Peyer's patch (tissue), 4 donors: ENCODE results near the gene TTC22.

Experiments
- POLR2A ChIP-seq, 2 donors: fragments of 450-650 bp; IDR thresholded peaks; one replicate each; pipeline ENCODE4 v1.5.1; 2017; ENCODE audit warnings: antibody characterized with exemption in 2 of 2, mild to moderate bottlenecking in 2 of 2, moderate library complexity in 2 of 2
- TF ChIP-seq, protein P1 (sequence below), 6 experiments: fragments of 450-650 bp in 4 of 6; fragments of 200-600 bp in 2 of 6; sonication (generic) in 1 of 6; IDR thresholded peaks; one replicate each; pipeline ENCODE4 v1.5.1; 2017 to 2019; ENCODE audit warnings: antibody characterized with exemption in 6 of 6, mild to moderate bottlenecking in 3 of 6, moderate library complexity in 1 of 6

DNA sequence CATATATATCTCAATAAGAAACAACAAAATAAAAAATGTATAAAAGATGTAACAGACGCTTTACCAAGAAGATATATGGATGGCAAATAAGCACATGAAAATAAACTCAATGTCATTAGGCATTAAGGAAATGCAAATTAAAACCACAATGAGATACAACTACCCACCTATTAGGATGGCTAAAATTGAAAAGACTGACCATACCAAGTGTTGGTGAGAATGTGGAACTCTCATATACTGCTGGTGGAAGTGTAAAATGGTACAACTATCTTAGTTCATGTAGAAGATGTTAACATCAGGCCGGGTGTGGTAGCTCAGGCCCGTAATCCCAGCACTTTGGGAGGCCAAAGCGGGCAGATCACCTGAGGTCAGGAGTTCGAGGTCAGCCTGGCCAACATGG lies 42.3 kb upstream of the TTC22 start:
- TF ChIP-seq, protein P1, sequence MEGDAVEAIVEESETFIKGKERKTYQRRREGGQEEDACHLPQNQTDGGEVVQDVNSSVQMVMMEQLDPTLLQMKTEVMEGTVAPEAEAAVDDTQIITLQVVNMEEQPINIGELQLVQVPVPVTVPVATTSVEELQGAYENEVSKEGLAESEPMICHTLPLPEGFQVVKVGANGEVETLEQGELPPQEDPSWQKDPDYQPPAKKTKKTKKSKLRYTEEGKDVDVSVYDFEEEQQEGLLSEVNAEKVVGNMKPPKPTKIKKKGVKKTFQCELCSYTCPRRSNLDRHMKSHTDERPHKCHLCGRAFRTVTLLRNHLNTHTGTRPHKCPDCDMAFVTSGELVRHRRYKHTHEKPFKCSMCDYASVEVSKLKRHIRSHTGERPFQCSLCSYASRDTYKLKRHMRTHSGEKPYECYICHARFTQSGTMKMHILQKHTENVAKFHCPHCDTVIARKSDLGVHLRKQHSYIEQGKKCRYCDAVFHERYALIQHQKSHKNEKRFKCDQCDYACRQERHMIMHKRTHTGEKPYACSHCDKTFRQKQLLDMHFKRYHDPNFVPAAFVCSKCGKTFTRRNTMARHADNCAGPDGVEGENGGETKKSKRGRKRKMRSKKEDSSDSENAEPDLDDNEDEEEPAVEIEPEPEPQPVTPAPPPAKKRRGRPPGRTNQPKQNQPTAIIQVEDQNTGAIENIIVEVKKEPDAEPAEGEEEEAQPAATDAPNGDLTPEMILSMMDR (IDR thresholded peaks at IDR 0.05) = no peak
- no peak for TF ChIP-seq POLR2A (IDR thresholded peaks at IDR 0.05)
